BJ (cell line): ENCODE data around the gene WIPF2. TPM values are rescaled to one million over a fixed set of nuclear protein-coding genes. Genes with fewer than 3 reads are reported as not detected.
A peak's percentile ranks its signal among the peaks of the same experiment; 100 is the strongest.

Source experiments
- CTCF ChIA-PET: fragments of 350-600 bp; formaldehyde crosslinking; extraction: SDS; loops from one replicate; lab custom pipeline; 2021; ENCODE audit warnings: antibody characterized with exemption, inconsistent platforms; lab: Yijun Ruan, JAX
- POLR2A ChIA-PET: fragments of 300-600 bp; sonication (Branson Sonifier 250); formaldehyde crosslinking; extraction: SDS; loops from one replicate; lab custom pipeline; 2021; ENCODE audit warnings: antibody characterized with exemption; lab: Charles Lee
- DNase-seq: peaks from one replicate; pipeline ENCODE4 v3.0.0-alpha.2; 2011; ENCODE audit warnings: low read depth
- H3K27me3 ChIP-seq: 2 replicates; pipeline ENCODE4 v1.6.0; 2011; ENCODE audit warnings: low read length; ENCODE audit not compliant: control insufficient read depth, insufficient read depth
- H3K36me3 ChIP-seq: 2 replicates; pipeline ENCODE4 v1.5.1; 2011; ENCODE audit warnings: low read length; ENCODE audit not compliant: control insufficient read depth, insufficient read depth
- H3K4me3 ChIP-seq: 2 replicates; pipeline ENCODE4 v1.5.1; 2011; ENCODE audit warnings: low read depth, mild to moderate bottlenecking, control low read depth, low read length
- polyA plus RNA-seq: library from polyadenylated mRNA; depleted of rRNA; stranded (reverse); fragments of >200 nt; gene quantifications from 2 replicates; pipeline ENCODE4 v1.2.3, GENCODE V29; 2011
- TF ChIP-seq, protein P1 (sequence below): IDR thresholded peaks from 2 replicates; pipeline ENCODE4 v1.5.1; 2011; ENCODE audit warnings: low read depth, mild to moderate bottlenecking, control low read depth, inconsistent platforms, low read length, moderate library complexity; ENCODE audit not compliant: insufficient read depth

WIPF2 gene
- polyA plus RNA-seq, 1 experiment = 8.1 TPM

DNA sequence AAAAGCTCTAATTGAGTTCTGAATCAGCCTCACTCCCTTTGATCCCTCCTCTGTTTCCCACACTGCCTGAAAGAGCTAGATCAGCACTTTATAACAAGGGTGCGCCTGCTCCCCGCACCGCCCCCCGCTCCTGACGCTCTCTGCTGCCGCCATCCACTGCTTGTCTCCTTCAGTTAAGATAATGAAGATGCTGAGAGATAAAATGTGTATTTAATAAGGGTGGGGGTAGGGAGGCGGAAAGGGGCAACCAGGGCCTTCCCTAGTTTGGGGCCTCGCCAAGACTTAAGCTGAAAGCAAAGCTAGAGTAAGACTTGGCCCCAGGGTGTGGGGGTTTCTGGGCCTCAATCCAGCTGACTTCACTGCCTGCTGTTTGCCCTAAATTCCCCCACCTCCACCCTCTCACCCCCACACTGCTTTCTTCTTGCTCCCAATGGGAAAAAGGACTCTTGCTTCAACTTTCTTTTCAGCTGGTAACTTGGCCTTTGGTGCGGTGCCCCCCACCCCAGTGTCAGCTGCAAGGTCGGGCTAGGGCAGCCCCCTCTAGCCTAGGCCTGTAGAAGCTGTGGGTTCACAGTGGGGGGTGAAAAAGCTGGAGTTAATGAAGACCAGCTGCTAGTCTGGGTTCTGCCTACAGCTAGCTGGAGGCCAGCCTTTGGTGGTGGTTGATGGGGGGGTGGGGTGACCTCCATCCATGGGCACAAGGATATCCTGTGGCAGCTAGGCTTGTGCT is 88.1 kb downstream of the WIPF2 start:
- POLR2A ChIA-PET = interaction anchor here (0.6 to 1.2 kb wide), 4 partner anchors 12 to 247 kb away, joined by 3 to 7 read pairs (median 4); no protein-coding TSS in a partner anchor

DNA sequence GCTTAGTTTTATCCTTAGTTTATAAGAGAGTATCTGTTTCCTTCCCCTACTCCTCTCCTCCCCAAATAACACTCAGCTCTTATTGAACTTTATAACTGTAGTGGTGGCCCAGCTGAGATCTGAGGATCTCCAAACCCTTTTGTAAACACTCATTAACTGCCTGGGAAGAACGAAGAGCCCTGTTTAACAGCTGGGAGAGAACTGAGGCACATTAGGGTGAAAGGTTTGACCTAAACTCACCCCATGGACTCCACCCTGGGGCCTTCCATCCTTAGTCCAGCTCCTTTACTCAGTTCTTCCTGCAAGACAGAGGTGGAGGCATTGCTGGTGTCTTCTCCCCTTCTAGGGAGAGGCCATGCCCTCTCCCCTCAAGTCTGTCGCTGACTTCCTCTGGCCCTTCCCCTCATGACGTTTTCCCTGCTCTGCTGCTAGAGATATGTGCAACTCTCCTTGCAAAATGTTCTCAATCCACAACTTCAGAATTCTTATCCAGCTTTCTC is 88.7 kb downstream of the WIPF2 start:
- Histone ChIP-seq H3K4me3 (no peak overlapping the region), H3K27me3 (no peaks in the 10 kb centered on the region), H3K36me3 (no peaks in the 10 kb centered on the region)
- ChIA-PET CTCF (interaction anchor here (0.7 to 30.6 kb wide), 10 partner anchors 11 to 259 kb away, joined by 3 to 762 read pairs (median 4); partner anchors contain the start of gene GJD3), POLR2A (interaction anchor here (0.6 to 1.2 kb wide), 4 partner anchors 12 to 246 kb away, joined by 3 to 7 read pairs (median 4); no protein-coding TSS in a partner anchor)
- DNase-seq = no peak
- TF ChIP-seq, protein P1, sequence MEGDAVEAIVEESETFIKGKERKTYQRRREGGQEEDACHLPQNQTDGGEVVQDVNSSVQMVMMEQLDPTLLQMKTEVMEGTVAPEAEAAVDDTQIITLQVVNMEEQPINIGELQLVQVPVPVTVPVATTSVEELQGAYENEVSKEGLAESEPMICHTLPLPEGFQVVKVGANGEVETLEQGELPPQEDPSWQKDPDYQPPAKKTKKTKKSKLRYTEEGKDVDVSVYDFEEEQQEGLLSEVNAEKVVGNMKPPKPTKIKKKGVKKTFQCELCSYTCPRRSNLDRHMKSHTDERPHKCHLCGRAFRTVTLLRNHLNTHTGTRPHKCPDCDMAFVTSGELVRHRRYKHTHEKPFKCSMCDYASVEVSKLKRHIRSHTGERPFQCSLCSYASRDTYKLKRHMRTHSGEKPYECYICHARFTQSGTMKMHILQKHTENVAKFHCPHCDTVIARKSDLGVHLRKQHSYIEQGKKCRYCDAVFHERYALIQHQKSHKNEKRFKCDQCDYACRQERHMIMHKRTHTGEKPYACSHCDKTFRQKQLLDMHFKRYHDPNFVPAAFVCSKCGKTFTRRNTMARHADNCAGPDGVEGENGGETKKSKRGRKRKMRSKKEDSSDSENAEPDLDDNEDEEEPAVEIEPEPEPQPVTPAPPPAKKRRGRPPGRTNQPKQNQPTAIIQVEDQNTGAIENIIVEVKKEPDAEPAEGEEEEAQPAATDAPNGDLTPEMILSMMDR = no peak

More for the DNA sequence above, 88.1 kb downstream of the WIPF2 start:
- TF ChIP-seq, protein P1 = no peak
- Histone ChIP-seq H3K4me3 (no peak overlapping the region), H3K36me3 (no peaks in the 10 kb centered on the region), H3K27me3 (no peaks in the 10 kb centered on the region)
- DNase-seq = no peak
- CTCF ChIA-PET = interaction anchor here (0.7 to 30.6 kb wide), 12 partner anchors 12 to 260 kb away, joined by 3 to 762 read pairs (median 3); partner anchors contain the start of gene GJD3

DNA sequence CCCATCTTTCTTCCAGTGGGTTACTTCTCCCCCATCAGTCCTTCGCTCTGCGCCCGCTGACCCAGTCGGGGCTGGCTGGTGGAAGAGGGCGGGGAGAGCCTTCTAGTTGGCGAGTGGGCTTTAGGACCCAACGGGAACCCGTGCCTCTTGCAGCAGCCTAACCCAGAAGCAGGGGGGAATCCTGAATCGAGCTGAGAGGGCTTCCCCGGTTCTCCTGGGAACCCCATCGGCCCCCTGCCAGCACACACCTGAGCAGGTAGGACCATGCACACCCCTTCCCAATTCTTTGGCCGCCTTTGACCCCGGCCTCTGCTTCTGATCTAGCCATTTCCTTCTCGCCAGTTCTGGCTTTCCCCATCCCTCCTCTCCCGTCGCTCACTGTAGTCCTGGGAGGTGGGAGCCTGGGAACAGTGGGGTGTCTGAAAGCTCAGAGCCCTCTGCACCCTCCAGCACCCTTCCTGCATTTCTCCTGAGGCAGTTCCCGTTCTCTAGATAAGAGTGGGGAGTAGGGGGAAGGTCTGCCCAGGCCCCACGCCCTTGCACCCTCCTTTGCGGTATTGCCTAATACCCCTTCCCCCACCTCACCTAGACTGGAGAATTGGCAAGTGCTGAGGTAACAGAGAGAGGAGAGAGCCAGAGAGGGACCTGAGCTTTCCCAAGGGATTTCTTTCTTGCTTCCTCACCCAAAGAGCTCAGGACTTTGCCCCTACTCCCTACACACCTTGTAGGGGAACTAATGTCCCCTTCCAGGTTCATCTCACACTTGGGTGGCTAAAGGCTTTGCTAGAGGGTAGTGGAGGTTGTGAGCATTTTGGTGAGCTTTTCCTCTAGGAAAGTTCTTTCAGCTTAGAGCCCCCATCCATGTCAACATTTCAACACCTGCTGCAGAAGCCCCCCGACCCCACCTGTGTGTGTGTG is 90.2 kb downstream of the WIPF2 start, which contains the start of gene RARA:
RARA (plus strand) TSS at position 150 of the 918 bp plus-strand sequence. CDS start 22,039 bp downstream, outside the sequence.
- no peaks in the 10 kb centered on the region for H3K27me3 ChIP-seq
- TF ChIP-seq, protein P1 = no peak
- POLR2A ChIA-PET = no interaction called here
- DNase-seq = no peak
- CTCF ChIA-PET = interaction anchor here (1.2 to 30.6 kb wide), 3 partner anchors 9 to 167 kb away, joined by 4 to 762 read pairs (median 115); partner anchors contain the start of gene GJD3
- peak within 1 kb of the TSS; percentile 31 for H3K4me3 ChIP-seq
- H3K36me3 ChIP-seq = no peaks in the 10 kb centered on the region

DNA sequence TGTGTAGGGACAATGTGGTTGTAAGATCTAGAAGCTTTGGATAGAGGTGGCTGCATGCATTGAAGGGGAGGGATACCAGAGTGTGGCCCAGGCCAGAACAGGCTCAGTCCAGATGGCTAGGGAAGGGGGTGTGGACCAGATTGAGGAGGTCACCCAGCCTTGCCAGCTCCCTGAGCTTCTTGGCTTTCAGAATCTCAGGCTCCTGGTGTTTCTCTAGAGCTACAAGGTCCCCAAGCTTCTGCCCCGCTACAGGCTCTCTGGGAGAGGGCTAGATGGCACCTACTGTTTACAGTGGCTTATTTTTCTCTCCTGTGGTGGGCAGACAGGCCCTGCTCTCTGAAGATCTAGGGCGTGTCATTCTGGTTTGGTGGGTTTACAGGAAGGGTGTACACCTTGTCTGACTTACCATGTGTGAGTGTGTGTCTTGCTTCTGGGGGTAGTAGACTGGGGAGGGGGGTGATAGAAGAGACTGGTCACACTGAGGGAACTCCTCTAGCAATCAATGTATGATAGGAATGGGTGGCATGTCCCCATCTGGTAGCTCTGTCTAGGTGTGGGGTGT is 90.9 kb downstream of the WIPF2 start:
- Histone ChIP-seq H3K36me3 (no peaks in the 10 kb centered on the region), H3K4me3 (no peak overlapping the region), H3K27me3 (no peaks in the 10 kb centered on the region)
- TF ChIP-seq, protein P1 = no peak
- ChIA-PET POLR2A (interaction anchor here (0.6 kb wide), 2 partner anchors 239 to 1239 kb away, joined by 3 read pairs; no protein-coding TSS in a partner anchor), CTCF (interaction anchor here (1.2 to 30.6 kb wide), 5 partner anchors 7 to 166 kb away, joined by 4 to 762 read pairs (median 9); partner anchors contain the start of gene GJD3)
- DNase-seq = no peak
